ENCODE results near the gene SLC4A9.

- TF ChIP-seq POLR2A (IDR thresholded peaks at IDR 0.05) (no peak), CTCF (IDR thresholded peaks at IDR 0.05) (no peak)
Observed at GRCh38 chr5:140347360-140347759, 12.6 kb upstream of the SLC4A9 start.
